Parathyroid adenoma (tissue), 2 donors: ENCODE data around the gene ZNF287.

ENCODE experiments used
- H2AFZ ChIP-seq: fragments of 300-600 bp; sonication (generic); one replicate; pipeline ENCODE4 v1.7.0; 2017; ENCODE audit warnings: antibody characterized with exemption, mild to moderate bottlenecking
- H3K27ac ChIP-seq: fragments of 300-600 bp; sonication (generic); one replicate; pipeline ENCODE4 v1.7.0; 2017
- H3K27me3 ChIP-seq: fragments of 300-600 bp; sonication (generic); one replicate; pipeline ENCODE4 v1.7.0; 2017; ENCODE audit warnings: low read length; ENCODE audit not compliant: control insufficient read depth, insufficient read depth
- H3K36me3 ChIP-seq: fragments of 300-600 bp; sonication (generic); one replicate; pipeline ENCODE4 v1.7.0; 2017; ENCODE audit warnings: low read length; ENCODE audit not compliant: control insufficient read depth, insufficient read depth
- H3K4me1 ChIP-seq: fragments of 300-600 bp; sonication (generic); one replicate; pipeline ENCODE4 v1.7.0; 2017; ENCODE audit warnings: control low read depth
- H3K4me2 ChIP-seq: fragments of 300-600 bp; sonication (generic); one replicate; pipeline ENCODE4 v1.7.0; 2017; ENCODE audit warnings: low read length
- H3K4me3 ChIP-seq: fragments of 300-600 bp; sonication (generic); one replicate; pipeline ENCODE4 v1.7.0; 2017; ENCODE audit warnings: low read depth, low read length
- H3K79me2 ChIP-seq: fragments of 300-600 bp; sonication (generic); one replicate; pipeline ENCODE4 v1.7.0; 2017; ENCODE audit warnings: control low read depth
- H3K9ac ChIP-seq: fragments of 300-600 bp; sonication (generic); one replicate; pipeline ENCODE4 v1.7.0; 2017; ENCODE audit warnings: mild to moderate bottlenecking
- H3K9me3 ChIP-seq: fragments of 300-600 bp; sonication (generic); one replicate; pipeline ENCODE4 v1.7.0; 2017; ENCODE audit warnings: low read length; ENCODE audit not compliant: control insufficient read depth
- TF ChIP-seq, protein P1 (sequence below): fragments of 300-600 bp; sonication (generic); IDR thresholded peaks from one replicate; pipeline ENCODE4 v1.7.0; 2017; ENCODE audit warnings: antibody characterized with exemption, mild to moderate bottlenecking
- donor health status: primary hyperparathyroidism.

ZNF287 gene

DNA sequence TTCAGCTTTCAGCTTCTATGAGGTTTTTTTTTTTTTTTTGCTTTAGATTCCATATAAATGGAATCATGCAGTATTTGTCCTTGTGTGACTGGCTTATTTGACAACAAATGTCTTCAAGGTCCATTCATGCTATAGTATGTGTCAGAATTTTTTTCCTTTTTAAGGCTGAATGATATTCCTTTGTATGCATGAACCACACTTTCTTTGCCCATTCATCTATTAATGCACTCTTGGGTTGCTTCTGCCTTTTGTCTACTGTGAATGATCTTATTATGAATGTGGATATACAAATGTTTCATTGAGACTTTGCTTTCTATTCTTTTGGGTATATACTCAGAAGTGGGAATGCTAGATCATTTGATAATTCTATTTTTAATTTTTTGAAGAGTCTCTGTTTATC is 50.0 kb downstream of the ZNF287 start:
- H3K9ac ChIP-seq: no peak overlapping the region
- no peaks in the 10 kb centered on the region for H3K9me3 ChIP-seq
- H3K27me3 ChIP-seq: no peaks in the 10 kb centered on the region
- H3K4me2 ChIP-seq: no peak overlapping the region
- H3K4me1 ChIP-seq: peaks cover 12% of the 10 kb centered on the region
- H3K79me2 ChIP-seq: no peaks in the 10 kb centered on the region
- H3K27ac ChIP-seq: no peak overlapping the region
- H3K4me3 ChIP-seq: no peak overlapping the region
- TF ChIP-seq, protein P1, sequence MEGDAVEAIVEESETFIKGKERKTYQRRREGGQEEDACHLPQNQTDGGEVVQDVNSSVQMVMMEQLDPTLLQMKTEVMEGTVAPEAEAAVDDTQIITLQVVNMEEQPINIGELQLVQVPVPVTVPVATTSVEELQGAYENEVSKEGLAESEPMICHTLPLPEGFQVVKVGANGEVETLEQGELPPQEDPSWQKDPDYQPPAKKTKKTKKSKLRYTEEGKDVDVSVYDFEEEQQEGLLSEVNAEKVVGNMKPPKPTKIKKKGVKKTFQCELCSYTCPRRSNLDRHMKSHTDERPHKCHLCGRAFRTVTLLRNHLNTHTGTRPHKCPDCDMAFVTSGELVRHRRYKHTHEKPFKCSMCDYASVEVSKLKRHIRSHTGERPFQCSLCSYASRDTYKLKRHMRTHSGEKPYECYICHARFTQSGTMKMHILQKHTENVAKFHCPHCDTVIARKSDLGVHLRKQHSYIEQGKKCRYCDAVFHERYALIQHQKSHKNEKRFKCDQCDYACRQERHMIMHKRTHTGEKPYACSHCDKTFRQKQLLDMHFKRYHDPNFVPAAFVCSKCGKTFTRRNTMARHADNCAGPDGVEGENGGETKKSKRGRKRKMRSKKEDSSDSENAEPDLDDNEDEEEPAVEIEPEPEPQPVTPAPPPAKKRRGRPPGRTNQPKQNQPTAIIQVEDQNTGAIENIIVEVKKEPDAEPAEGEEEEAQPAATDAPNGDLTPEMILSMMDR: no peak
- no peak overlapping the region for H2AFZ ChIP-seq
- no peaks in the 10 kb centered on the region for H3K36me3 ChIP-seq

DNA sequence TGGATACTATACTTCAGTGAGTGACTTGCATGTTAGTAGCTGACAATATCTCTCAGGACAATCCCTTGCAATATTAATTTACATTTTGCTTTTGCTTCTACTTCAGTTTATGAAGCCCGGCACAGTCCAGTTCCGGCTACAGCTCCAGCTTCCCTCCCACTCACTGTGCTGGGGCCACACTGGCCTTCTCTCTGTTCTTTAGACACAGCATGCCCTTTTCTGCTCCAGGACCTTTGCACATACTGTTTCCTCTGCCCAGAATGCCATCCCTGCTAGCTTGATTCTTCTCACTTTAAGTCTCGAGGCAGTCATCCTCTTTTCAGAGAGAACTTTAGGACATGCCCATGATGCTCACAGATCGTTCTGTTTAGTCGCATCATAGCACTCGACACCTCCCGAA is 51.5 kb downstream of the ZNF287 start:
- Histone ChIP-seq H3K9ac (no peak overlapping the region), H3K4me3 (no peak overlapping the region), H3K79me2 (no peaks in the 10 kb centered on the region), H2AFZ (no peak overlapping the region), H3K27me3 (no peaks in the 10 kb centered on the region), H3K36me3 (no peaks in the 10 kb centered on the region), H3K4me2 (no peak overlapping the region), H3K4me1 (peaks cover 12% of the 10 kb centered on the region), H3K27ac (no peak overlapping the region), H3K9me3 (no peaks in the 10 kb centered on the region)
- TF ChIP-seq, protein P1: no peak

DNA sequence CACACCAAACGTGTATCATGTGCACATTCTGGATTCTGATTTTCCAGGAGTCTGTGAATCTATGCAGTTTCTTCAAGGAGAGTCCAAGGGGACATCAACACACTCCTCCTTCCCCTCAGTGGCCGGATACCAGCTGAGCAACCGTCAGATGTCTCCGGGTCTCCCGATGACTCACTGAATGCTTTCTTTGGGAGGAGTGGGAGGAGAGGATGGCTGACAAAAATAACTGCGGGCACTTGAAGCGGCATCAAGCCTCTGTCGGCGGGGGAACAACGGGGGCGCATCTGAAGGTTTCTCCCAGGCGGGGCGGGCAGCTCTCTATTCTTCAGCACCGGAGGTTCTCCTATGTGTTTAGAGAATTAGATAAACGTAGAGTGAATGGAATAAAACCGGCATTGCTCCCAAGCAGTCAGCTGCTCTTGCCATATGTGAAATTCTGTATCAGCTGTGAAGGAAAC is 52.4 kb downstream of the ZNF287 start:
- peak overlapping the region; percentile 73 for H2AFZ ChIP-seq
- H3K79me2 ChIP-seq: no peaks in the 10 kb centered on the region
- H3K9ac ChIP-seq: no peak overlapping the region
- no peaks in the 10 kb centered on the region for H3K36me3 ChIP-seq
- peak overlapping the region; percentile 73 for H3K4me2 ChIP-seq
- no peaks in the 10 kb centered on the region for H3K27me3 ChIP-seq
- no peaks in the 10 kb centered on the region for H3K9me3 ChIP-seq
- no peak overlapping the region for H3K4me3 ChIP-seq
- H3K4me1 ChIP-seq: peaks cover 12% of the 10 kb centered on the region
- no peak overlapping the region for H3K27ac ChIP-seq
- TF ChIP-seq, protein P1: no peak

DNA sequence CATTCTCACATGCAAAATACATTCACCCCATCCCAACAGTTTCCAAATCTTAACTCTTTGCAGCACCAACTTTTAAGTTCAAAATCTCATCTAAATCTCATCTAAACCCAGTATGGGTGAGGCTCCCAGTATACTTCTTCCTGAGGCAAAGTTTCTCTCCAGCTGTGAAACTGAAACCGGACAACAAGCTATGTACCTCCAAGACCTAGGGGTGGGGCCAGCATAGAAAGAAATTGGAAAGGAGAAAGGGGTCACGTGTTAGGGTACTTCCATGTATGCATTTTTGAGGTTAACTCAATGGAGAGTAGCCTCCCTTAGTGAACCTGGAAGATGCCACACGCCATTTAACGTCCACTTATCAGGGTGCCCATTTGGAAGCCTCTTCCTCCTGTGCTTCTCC is 53.1 kb downstream of the ZNF287 start:
- Histone ChIP-seq H3K4me2 (no peak overlapping the region), H3K4me3 (no peak overlapping the region), H3K79me2 (no peaks in the 10 kb centered on the region), H3K36me3 (no peaks in the 10 kb centered on the region), H3K27me3 (no peaks in the 10 kb centered on the region), H3K9ac (no peak overlapping the region), H3K4me1 (peaks cover 12% of the 10 kb centered on the region), H2AFZ (peak overlapping the region; percentile 73), H3K27ac (no peak overlapping the region), H3K9me3 (no peaks in the 10 kb centered on the region)
- TF ChIP-seq, protein P1: no peak

DNA sequence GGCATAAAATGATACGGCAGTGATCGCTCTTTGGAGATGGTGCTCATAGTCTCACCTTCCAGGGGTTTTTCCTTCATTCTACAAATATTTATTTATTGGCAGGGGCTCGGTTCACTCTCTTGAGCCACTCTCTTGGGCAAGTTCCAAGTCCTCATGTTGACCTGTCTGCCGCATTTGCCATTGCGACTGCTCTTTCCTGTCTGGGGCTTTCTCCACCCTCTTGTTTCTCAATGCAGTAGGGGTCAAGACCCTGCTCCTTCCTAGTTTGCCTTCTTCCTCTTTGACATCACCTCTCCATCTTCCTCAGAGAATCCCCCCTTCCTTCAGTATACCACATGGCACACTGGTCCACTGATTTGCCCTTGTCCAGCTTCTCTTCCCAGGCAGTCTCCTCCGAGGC is 55.1 kb downstream of the ZNF287 start:
- H3K4me3 ChIP-seq: no peak overlapping the region
- peaks cover 12% of the 10 kb centered on the region for H3K4me1 ChIP-seq
- no peaks in the 10 kb centered on the region for H3K36me3 ChIP-seq
- no peaks in the 10 kb centered on the region for H3K9me3 ChIP-seq
- H3K79me2 ChIP-seq: no peaks in the 10 kb centered on the region
- TF ChIP-seq, protein P1: no peak
- H2AFZ ChIP-seq: no peak overlapping the region
- H3K27me3 ChIP-seq: no peaks in the 10 kb centered on the region
- no peak overlapping the region for H3K4me2 ChIP-seq
- no peak overlapping the region for H3K9ac ChIP-seq
- no peak overlapping the region for H3K27ac ChIP-seq
